ENCODE measurements around the gene ENOPH1.
"Not testable (repeated sequence)": the region's sequence is repeated elsewhere in the genome, so short reads cannot be mapped to it uniquely, and the experiment has no call there.

Gene ENOPH1

GRCh38 chr4:82436130-82436529 is 5.7 kb downstream of the ENOPH1 start:
- Mint-ChIP-seq H3K4me1 (ENCODE audit: low read depth) (peaks cover 85% of the 10 kb centered on the region), H3K4me3 (no peak overlapping the region), H3K27ac (peak overlapping the region; percentile 62), H3K27me3 (no peaks in the 10 kb centered on the region), H3K36me3 (peaks cover 26% of the 10 kb centered on the region), H3K9me3 (ENCODE audit: low read depth) (peaks cover 3% of the 10 kb centered on the region)

GRCh38 chr4:82436780-82437179 is 6.4 kb downstream of the ENOPH1 start:
- H3K4me1 Mint-ChIP-seq (ENCODE audit: low read depth), result peaks cover 90% of the 10 kb centered on the region
- H3K4me3 Mint-ChIP-seq, result peak overlapping the region; percentile 30
- H3K9me3 Mint-ChIP-seq (ENCODE audit: low read depth), result peaks cover 3% of the 10 kb centered on the region
- H3K27ac Mint-ChIP-seq, result peak overlapping the region; percentile 77
- H3K27me3 Mint-ChIP-seq, result no peaks in the 10 kb centered on the region
- H3K36me3 Mint-ChIP-seq, result peaks cover 26% of the 10 kb centered on the region

- H3K27me3 Mint-ChIP-seq, result no peaks in the 10 kb centered on the region
- peaks cover 28% of the 10 kb centered on the region for H3K36me3 Mint-ChIP-seq
- H3K9me3 Mint-ChIP-seq (ENCODE audit: low read depth), result peaks cover 3% of the 10 kb centered on the region
- H3K27ac Mint-ChIP-seq, result peak overlapping the region; percentile 88
- H3K4me1 Mint-ChIP-seq (ENCODE audit: low read depth), result peaks cover 86% of the 10 kb centered on the region
- peak overlapping the region; percentile 63 for H3K4me3 Mint-ChIP-seq
These were observed 7.1 kb downstream of the ENOPH1 start for GRCh38 chr4:82437285-82438005.

- H3K9me3 Mint-ChIP-seq (ENCODE audit: low read depth), result peaks cover 3% of the 10 kb centered on the region
- H3K4me1 Mint-ChIP-seq (ENCODE audit: low read depth), result peaks cover 73% of the 10 kb centered on the region
- H3K36me3 Mint-ChIP-seq, result peaks cover 21% of the 10 kb centered on the region
- no peaks in the 10 kb centered on the region for H3K27me3 Mint-ChIP-seq
- peak overlapping the region; percentile 40 for H3K4me3 Mint-ChIP-seq
- peak overlapping the region; percentile 87 for H3K27ac Mint-ChIP-seq
These were observed 8.7 kb downstream of the ENOPH1 start for GRCh38 chr4:82439088-82439487.

- peak overlapping the region; percentile 7 for H3K27ac Mint-ChIP-seq
- H3K9me3 Mint-ChIP-seq (ENCODE audit: low read depth), result no peaks in the 10 kb centered on the region
- peaks cover 25% of the 10 kb centered on the region for H3K4me1 Mint-ChIP-seq (ENCODE audit: low read depth)
- no peaks in the 10 kb centered on the region for H3K27me3 Mint-ChIP-seq
- no peak overlapping the region for H3K4me3 Mint-ChIP-seq
- H3K36me3 Mint-ChIP-seq, result peaks cover 13% of the 10 kb centered on the region
These were observed 17.5 kb downstream of the ENOPH1 start for GRCh38 chr4:82447886-82448285.

GRCh38 chr4:82450966-82451755 is 20.8 kb downstream of the ENOPH1 start:
- no peak overlapping the region for H3K4me3 Mint-ChIP-seq
- H3K4me1 Mint-ChIP-seq (ENCODE audit: low read depth), result peaks cover 13% of the 10 kb centered on the region
- no peak overlapping the region for H3K27ac Mint-ChIP-seq
- no peaks in the 10 kb centered on the region for H3K27me3 Mint-ChIP-seq
- no peaks in the 10 kb centered on the region for H3K9me3 Mint-ChIP-seq (ENCODE audit: low read depth)
- peaks cover 13% of the 10 kb centered on the region for H3K36me3 Mint-ChIP-seq

GRCh38 chr4:82452026-82452425 is 21.6 kb downstream of the ENOPH1 start:
- Mint-ChIP-seq H3K4me1 (ENCODE audit: low read depth) (peaks cover 13% of the 10 kb centered on the region), H3K27ac (no peak overlapping the region), H3K9me3 (ENCODE audit: low read depth) (no peaks in the 10 kb centered on the region), H3K4me3 (no peak overlapping the region), H3K36me3 (peaks cover 13% of the 10 kb centered on the region), H3K27me3 (no peaks in the 10 kb centered on the region)

- H3K4me1 Mint-ChIP-seq (ENCODE audit: low read depth), result peaks cover 4% of the 10 kb centered on the region
- H3K36me3 Mint-ChIP-seq, result no peaks in the 10 kb centered on the region
- H3K9me3 Mint-ChIP-seq (ENCODE audit: low read depth), result no peaks in the 10 kb centered on the region
- no peaks in the 10 kb centered on the region for H3K27me3 Mint-ChIP-seq
- no peak overlapping the region for H3K27ac Mint-ChIP-seq
- H3K4me3 Mint-ChIP-seq, result no peak overlapping the region
These were observed 26.9 kb downstream of the ENOPH1 start for GRCh38 chr4:82457266-82457665.

GRCh38 chr4:82458729-82459128 is 28.3 kb downstream of the ENOPH1 start:
- Mint-ChIP-seq H3K36me3 (peaks cover under 1% of the 10 kb centered on the region), H3K27ac (no peak overlapping the region), H3K9me3 (ENCODE audit: low read depth) (no peaks in the 10 kb centered on the region), H3K4me1 (ENCODE audit: low read depth) (peaks cover 5% of the 10 kb centered on the region), H3K27me3 (no peaks in the 10 kb centered on the region), H3K4me3 (no peak overlapping the region)

GRCh38 chr4:82461710-82462109 is 31.3 kb downstream of the ENOPH1 start:
- Mint-ChIP-seq H3K4me3 (no peak overlapping the region), H3K4me1 (ENCODE audit: low read depth) (peaks cover 5% of the 10 kb centered on the region), H3K27me3 (no peaks in the 10 kb centered on the region), H3K36me3 (peaks cover 4% of the 10 kb centered on the region), H3K9me3 (ENCODE audit: low read depth) (no peaks in the 10 kb centered on the region), H3K27ac (peak overlapping the region; percentile 34)

GRCh38 chr4:82462415-82462831 is 32.0 kb downstream of the ENOPH1 start:
- Mint-ChIP-seq H3K36me3 (peaks cover 4% of the 10 kb centered on the region), H3K27me3 (no peaks in the 10 kb centered on the region), H3K27ac (no peak overlapping the region), H3K4me1 (ENCODE audit: low read depth) (peaks cover 5% of the 10 kb centered on the region), H3K4me3 (no peak overlapping the region), H3K9me3 (ENCODE audit: low read depth) (no peaks in the 10 kb centered on the region)

GRCh38 chr4:82463221-82463620 is 32.8 kb downstream of the ENOPH1 start:
- H3K27ac Mint-ChIP-seq, result no peak overlapping the region
- H3K27me3 Mint-ChIP-seq, result no peaks in the 10 kb centered on the region
- no peak overlapping the region for H3K4me3 Mint-ChIP-seq
- H3K4me1 Mint-ChIP-seq (ENCODE audit: low read depth), result peaks cover 5% of the 10 kb centered on the region
- H3K9me3 Mint-ChIP-seq (ENCODE audit: low read depth), result no peaks in the 10 kb centered on the region
- H3K36me3 Mint-ChIP-seq, result peaks cover 6% of the 10 kb centered on the region

GRCh38 chr4:82467471-82467870 is 37.1 kb downstream of the ENOPH1 start:
- H3K27ac Mint-ChIP-seq, result no peak overlapping the region
- H3K4me3 Mint-ChIP-seq, result no peak overlapping the region
- H3K27me3 Mint-ChIP-seq, result no peaks in the 10 kb centered on the region
- peaks cover 9% of the 10 kb centered on the region for H3K36me3 Mint-ChIP-seq
- H3K9me3 Mint-ChIP-seq (ENCODE audit: low read depth), result no peaks in the 10 kb centered on the region
- peaks cover 2% of the 10 kb centered on the region for H3K4me1 Mint-ChIP-seq (ENCODE audit: low read depth)

GRCh38 chr4:82469791-82470345 is 39.5 kb downstream of the ENOPH1 start:
- Mint-ChIP-seq H3K9me3 (ENCODE audit: low read depth) (no peaks in the 10 kb centered on the region), H3K36me3 (peaks cover 5% of the 10 kb centered on the region), H3K27me3 (no peaks in the 10 kb centered on the region), H3K4me1 (ENCODE audit: low read depth) (no peaks in the 10 kb centered on the region), H3K27ac (no peak overlapping the region), H3K4me3 (no peak overlapping the region)

- not testable (repeated sequence) for H3K9me3 Mint-ChIP-seq (ENCODE audit: low read depth); H3K27ac Mint-ChIP-seq; H3K36me3 Mint-ChIP-seq; H3K4me3 Mint-ChIP-seq; H3K4me1 Mint-ChIP-seq (ENCODE audit: low read depth); H3K27me3 Mint-ChIP-seq
These were observed 42.7 kb downstream of the ENOPH1 start for GRCh38 chr4:82473080-82473479.

All from activated naive CD8-positive, alpha-beta T cell (primary cell).